NCI-H345 treated with DMSO at 0.1 percent for 48 hours (cell line): ENCODE measurements around the gene MAPK4.
A peak's percentile ranks its signal among the peaks of the same experiment; 100 is the strongest.
"Not testable (repeated sequence)": the region's sequence is repeated elsewhere in the genome, so short reads cannot be mapped to it uniquely, and the experiment has no call there.

Experiments
- DNase-seq: peaks from one replicate; lab custom pipeline; 2025; ENCODE audit not compliant: unreplicated experiment; lab: John Stamatoyannopoulos, UW

MAPK4 gene

GRCh38 chr18:50679056-50679455, 119.2 kb downstream of the MAPK4 start:
- DNase-seq, result no peak

DNA sequence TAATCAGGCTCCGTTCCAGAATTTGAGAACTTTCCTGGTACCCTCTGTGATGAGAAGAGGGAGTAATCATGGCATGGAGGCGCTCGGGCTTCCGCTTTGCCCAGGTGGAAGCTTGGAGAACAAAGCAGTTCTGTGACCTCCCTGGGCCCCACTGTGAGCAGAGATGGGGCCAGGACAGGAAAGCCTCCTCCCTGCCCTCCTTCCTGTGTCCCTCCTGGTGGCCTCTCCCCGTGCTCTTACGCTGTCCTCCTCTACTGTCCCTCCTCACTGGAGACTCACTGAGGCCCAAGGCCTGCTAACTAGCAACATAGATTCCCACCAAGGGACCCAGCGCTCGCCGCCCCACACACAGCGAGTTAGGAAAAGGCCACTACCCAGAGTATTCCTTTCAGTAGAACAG, 119.8 kb downstream of the MAPK4 start:
- DNase-seq, result no peak

- DNase-seq, result no peak
These were observed 121.1 kb downstream of the MAPK4 start for GRCh38 chr18:50680966-50681365.

DNA sequence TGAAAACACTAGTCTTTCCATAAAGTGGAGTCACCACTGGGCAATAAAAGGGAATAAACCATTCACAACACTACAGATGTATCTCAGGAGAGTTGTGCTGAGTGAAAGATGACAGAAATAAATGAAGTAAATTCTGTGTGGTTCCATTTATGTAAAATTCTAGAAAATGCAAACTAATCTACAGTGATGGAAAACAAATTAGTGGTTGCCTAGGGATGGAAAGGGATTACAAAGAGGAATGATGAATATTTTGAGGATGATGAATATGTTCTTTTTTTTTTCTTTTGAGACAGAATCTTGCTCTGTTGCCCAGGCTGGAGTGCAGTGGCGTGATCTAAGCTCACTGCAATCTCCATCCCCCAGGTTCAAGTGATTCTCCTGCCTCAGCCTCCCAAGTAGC, 123.0 kb downstream of the MAPK4 start:
- no peak for DNase-seq

DNA sequence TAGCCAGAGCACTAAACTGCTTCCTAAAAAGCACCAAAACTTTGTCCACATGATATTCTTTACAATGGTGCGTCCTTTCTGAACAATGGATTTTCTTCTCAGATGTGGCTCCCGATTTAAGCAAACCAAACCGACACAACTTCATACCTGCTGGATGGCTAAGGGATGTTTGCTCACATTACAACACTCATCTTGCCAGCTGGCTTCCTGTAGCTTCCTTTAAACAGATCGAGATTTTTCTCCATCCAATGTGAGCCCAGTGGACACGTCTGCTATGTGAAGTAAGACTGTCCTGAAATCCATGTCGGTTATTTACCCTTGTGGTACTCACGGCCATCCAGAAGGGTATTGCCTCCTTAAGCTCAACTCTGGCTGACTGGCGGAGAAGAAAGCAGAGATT, 126.5 kb downstream of the MAPK4 start:
- DNase-seq, result no peak

GRCh38 chr18:50687491-50687890, 127.6 kb downstream of the MAPK4 start:
- DNase-seq, result no peak

DNA sequence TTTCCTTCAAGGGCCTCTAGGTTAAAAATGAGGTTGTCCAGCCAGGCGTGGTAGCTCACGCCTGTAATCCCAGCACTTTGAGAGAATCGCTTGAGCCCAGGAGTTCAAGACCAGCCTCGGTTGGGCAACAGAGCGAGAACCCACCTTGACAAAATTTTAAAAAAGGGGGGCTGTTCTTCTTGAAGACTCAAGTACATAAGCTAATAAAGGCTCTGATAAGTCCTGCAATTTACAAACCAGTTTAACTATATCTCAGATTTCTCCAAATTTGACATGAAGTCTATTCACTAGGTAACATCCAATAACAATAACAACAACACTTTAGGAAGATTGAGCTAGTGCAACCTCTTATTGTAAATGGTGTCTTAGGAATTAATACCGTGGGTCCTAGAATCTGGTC, 129.7 kb downstream of the MAPK4 start:
- DNase-seq, result no peak

DNA sequence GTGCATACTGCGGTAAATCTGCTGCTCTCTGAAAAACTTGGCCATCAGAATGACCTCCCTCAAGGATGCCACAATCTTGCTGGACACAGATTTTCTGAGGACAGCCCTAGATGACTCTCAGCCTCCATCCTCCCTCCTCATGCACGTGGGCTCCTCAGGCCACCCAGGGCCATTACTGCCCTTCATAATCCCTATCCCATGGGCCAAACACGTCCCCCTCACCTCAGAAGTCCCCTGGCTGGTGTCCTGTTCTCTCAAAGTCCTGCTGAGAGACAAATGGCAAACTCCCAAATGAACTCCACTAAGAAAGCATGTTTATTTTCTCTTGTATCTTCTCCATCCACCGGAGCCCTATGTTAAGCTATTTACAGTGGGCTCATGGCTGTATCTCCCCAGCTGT, 134.3 kb downstream of the MAPK4 start:
- no peak for DNase-seq

GRCh38 chr18:50695431-50696176, 135.7 kb downstream of the MAPK4 start:
- no peak for DNase-seq

- no peak for DNase-seq
These were observed 136.5 kb downstream of the MAPK4 start for GRCh38 chr18:50696436-50696835.

GRCh38 chr18:50696929-50697328, 137.0 kb downstream of the MAPK4 start:
- no peak for DNase-seq

DNA sequence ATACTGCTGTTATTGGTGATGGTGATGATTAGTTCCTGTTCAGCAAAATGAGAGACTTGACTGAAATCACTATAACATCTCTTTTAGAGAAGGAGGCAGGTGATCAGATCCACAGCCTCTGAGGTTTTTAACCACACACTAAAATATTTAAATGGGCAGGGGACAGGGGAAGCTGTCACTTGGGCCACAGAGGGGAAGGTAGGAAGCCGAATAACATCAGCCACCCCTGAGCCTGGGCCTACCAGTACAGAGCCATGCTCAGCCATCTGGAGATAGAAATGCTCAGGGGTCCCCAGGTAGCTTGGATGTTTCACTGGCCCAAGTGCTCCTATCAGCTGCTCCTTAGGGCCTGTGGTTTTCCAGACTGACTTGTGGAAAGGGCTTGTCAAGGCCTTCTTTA, 137.6 kb downstream of the MAPK4 start:
- no peak for DNase-seq

GRCh38 chr18:50700245-50701165, 140.6 kb downstream of the MAPK4 start:
- DNase-seq, result no peak

DNA sequence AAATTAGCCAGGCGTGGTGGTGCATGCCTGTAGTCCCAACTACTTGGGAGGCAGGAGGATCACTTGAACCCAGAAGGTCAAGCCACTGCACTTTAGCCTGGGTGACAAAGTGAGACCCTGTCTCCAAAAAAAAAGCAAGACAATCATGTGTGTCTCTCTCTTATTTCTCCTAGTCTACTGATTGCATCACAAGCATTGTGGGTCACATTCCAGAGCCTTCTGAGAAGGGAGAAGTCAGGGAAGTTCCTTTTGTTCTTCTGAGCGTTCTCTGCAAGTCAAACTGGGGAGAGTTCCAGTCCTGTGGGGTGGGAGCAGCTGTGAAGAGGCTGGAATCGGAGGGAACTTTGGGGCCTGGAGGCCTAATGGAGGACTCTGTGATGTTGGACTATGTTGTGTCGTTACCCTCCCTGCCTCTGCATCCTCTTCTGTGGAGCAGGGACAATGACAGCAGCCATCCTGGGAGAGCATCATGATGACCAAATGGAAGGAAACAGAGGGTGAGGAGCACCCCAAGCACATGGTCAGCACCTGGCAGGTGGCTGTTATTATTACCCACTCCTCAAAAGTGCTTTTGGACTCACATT, 144.6 kb downstream of the MAPK4 start:
- no peak for DNase-seq

DNA sequence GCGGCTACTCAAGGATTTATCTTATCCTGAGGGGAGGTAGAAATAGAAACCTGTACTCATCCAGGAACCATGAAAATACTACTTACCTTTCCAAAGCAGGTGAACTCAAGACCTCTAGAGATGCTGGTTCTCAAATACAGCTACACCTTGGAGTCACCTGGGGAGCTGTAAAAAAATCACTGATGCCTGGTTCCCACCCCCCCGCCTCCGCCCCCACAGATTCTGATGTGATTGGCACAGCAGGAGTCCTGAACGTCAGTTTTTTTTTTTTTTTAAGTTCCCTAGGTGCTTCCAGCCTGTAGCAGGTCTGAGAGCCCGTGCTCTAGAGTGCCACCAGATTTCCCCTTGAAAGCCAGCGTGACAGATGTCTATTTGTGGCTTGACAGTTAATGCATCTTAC, 146.3 kb downstream of the MAPK4 start:
- peak; percentile 67 for DNase-seq

DNA sequence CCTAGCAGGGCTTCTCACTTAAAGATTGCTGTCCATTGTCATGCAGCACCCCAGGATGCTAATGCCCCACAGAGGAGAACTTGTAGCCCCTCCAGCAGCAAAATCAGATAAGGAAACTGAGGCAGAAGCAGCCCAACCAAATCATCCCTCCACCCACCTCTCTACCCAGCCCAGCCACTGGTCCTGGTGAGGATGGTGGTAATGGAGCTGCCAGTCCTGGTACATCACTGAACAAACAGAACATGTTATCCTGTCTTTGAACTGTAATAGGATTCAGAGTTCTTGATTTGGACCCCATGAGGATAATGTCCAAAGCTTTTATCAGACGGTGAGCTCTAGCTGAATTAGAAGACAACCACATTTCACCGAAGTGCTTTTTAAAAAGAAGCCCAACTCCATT, 146.8 kb downstream of the MAPK4 start:
- DNase-seq, result no peak

DNA sequence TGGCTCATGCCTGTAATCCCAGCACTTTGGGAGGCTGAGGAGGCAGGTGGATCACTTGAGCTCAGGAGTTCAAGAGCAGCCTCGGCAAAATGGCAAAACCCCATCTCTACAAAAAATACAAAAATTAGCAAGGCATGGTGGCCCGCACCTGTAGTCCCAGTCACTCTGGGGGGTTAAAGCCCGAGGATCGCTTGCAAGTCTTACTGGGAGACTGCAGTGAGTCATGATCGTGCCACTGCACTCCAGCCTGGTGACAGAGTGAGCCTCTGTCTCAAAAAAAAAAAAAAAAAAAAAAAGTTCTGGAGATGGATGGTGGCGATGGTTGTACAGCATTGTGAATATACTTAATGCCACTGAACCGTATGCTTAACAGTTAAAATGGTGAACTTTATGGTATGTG, 147.4 kb downstream of the MAPK4 start:
- not testable (repeated sequence) for DNase-seq

GRCh38 chr18:50707855-50708469, 148.1 kb downstream of the MAPK4 start:
- no peak for DNase-seq

DNA sequence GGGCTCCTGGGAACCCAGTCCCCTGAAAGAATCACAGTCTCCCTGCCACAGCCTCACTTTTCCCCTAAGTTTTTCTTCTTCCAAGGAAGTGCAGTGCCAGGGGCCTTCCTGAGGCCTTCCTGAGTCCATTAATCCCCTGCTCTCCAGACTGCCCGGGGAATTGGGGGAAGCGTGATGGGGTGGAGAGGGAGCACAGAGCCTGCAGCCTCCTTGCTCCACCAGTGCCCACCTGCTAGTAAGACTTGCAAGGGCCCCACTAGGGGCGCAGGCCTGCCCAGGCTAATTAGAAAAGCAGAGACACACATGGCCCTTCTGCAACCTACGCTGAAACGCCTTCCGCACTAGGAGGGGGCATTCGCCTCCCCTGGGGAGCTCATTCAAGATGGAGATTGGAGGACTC, 149.3 kb downstream of the MAPK4 start:
- no peak for DNase-seq

- DNase-seq, result no peak
These were observed 151.5 kb downstream of the MAPK4 start for GRCh38 chr18:50711386-50711785.

- no peak for DNase-seq
These were observed 156.0 kb downstream of the MAPK4 start for GRCh38 chr18:50715919-50716318.
